Kidney (tissue), 14 donors: ENCODE results near the gene ANKRD13B. TPM values are rescaled to one million over a fixed set of nuclear protein-coding genes. Genes with fewer than 3 reads are reported as not detected.
"Not testable (repeated sequence)": the region's sequence is repeated elsewhere in the genome, so short reads cannot be mapped to it uniquely, and the experiment has no call there.

Experiments used
- DNase-seq, 5 donors: peaks; one replicate each; pipeline ENCODE4 v3.0.0-alpha.2; 2013 to 2020
- FAIRE-seq: peaks from 2 replicates; lab custom pipeline; 2012; peaks lifted over from hg19 to GRCh38; lab: Jason Lieb, UNC
- H3K27ac ChIP-seq, 2 donors: one replicate each; pipeline ENCODE4 v1.7.0; 2013; ENCODE audit warnings: low read depth in 2 of 2, low read length in 2 of 2, inconsistent platforms in 1 of 2
- H3K27me3 ChIP-seq: one replicate; pipeline ENCODE4 v1.7.1; 2013; ENCODE audit warnings: low read length, inconsistent platforms; ENCODE audit not compliant: control insufficient read depth, insufficient read depth
- H3K36me3 ChIP-seq, 3 donors: one replicate each; pipeline versions ENCODE4 v1.7.0 to v1.7.1; 2013; ENCODE audit warnings: low read length in 3 of 3, control low read depth in 1 of 3, inconsistent platforms in 1 of 3; ENCODE audit not compliant: insufficient read depth in 3 of 3, control insufficient read depth in 2 of 3
- H3K4me1 ChIP-seq, 3 donors: one replicate each; pipeline versions ENCODE4 v1.7.0 to v1.7.1; 2013; ENCODE audit warnings: low read length in 3 of 3, inconsistent platforms in 1 of 3, low read depth in 1 of 3; ENCODE audit not compliant: control insufficient read depth in 2 of 3, insufficient read depth in 2 of 3
- H3K4me3 ChIP-seq, 3 donors: one replicate each; pipeline versions ENCODE4 v1.7.0 to v1.8.1; 2013; ENCODE audit warnings: low read length in 3 of 3, control low read depth in 1 of 3, inconsistent platforms in 1 of 3
- H3K9ac ChIP-seq, 3 donors: one replicate each; pipeline versions ENCODE4 v1.7.0 to v1.7.1; 2013; ENCODE audit warnings: low read length in 3 of 3, control low read depth in 1 of 3, inconsistent platforms in 1 of 3
- H3K9me3 ChIP-seq, 3 donors: one replicate each; pipeline versions ENCODE4 v1.7.0 to v1.7.1; 2013; ENCODE audit warnings: low read length in 3 of 3, control low read depth in 1 of 3, inconsistent platforms in 1 of 3; ENCODE audit not compliant: control insufficient read depth in 2 of 3, insufficient read depth in 1 of 3
- intact Hi-C: fragments of 100-400 bp; cut with DNase I; formaldehyde crosslinking; loops from one replicate; pipeline ENCODE4 v1.11.1; 2022
- polyA plus RNA-seq: library from polyadenylated mRNA; stranded (reverse); fragments of 350-450 nt; fragmentation: Illumina TruSeq; extraction: RNeasy Lipid Tissue Mini Kit (QIAGEN cat#74804); gene quantifications from one replicate; pipeline ENCODE4 v1.2.3, GENCODE V29; 2014; ENCODE audit warnings: low read depth, low replicate concordance; ENCODE audit not compliant: insufficient read depth
- total RNA-seq: library from RNA; stranded (reverse); fragmentation: NEBNext Ultra II Directional; extraction: Animal tissue kit (Norgen Biotek cat#: 25700); gene quantifications from one replicate; pipeline ENCODE4 v1.2.1, GENCODE V29; 2021
- TF ChIP-seq, protein P1 (sequence below): IDR thresholded peaks from 3 replicates; pipeline ENCODE4 v1.5.1; 2012; ENCODE audit warnings: mild to moderate bottlenecking, moderate library complexity, borderline replicate concordance; ENCODE audit not compliant: insufficient read depth; ENCODE audit errors: extremely low read depth
- donor health status: control.
- donor health status: control.
- donor health status: control.
- donor health status: control.
- donor health status: control.
- donor health status: DM: yes; HTN: yes; CAD: no.
- donor health status: Normal renal cell carcinoma (clear cell type).

ANKRD13B gene
- total and polyA plus RNA-seq, 2 donors from 2014 or later, result 2.8 to 3.3 TPM

DNA sequence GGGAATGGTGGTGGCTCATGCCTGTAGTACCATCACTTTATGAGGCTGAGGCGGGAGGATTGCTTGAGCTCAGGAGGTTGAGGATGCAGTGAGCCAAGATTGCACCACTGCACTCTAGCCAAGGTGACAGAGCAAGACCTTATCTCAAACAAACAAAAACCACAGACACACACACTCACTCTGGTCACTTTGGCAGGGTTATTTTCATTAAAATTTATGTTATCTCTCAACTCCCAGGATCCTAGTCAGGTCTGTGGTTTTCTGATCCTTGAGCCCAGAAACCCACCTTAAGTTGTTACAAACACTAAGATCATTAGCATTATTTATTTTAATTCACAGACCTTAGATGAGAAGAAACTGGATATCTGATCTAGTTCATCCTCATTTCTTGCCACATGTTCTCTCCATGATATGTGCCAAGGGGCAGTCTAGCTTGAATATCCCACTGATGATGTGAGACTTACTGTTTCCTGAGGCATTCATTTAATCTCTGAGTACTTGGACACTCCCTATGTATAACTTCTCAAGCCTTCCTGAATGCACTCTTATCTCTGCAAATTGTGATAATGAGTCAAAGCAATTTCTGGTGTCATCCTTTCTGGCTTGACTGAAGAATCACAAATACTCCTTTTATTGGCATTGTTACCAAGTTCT, 35.7 kb upstream of the ANKRD13B start:
- TF ChIP-seq, protein P1, sequence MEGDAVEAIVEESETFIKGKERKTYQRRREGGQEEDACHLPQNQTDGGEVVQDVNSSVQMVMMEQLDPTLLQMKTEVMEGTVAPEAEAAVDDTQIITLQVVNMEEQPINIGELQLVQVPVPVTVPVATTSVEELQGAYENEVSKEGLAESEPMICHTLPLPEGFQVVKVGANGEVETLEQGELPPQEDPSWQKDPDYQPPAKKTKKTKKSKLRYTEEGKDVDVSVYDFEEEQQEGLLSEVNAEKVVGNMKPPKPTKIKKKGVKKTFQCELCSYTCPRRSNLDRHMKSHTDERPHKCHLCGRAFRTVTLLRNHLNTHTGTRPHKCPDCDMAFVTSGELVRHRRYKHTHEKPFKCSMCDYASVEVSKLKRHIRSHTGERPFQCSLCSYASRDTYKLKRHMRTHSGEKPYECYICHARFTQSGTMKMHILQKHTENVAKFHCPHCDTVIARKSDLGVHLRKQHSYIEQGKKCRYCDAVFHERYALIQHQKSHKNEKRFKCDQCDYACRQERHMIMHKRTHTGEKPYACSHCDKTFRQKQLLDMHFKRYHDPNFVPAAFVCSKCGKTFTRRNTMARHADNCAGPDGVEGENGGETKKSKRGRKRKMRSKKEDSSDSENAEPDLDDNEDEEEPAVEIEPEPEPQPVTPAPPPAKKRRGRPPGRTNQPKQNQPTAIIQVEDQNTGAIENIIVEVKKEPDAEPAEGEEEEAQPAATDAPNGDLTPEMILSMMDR, result no peak
- Histone ChIP-seq H3K4me1 (peaks cover 0 to 14% (median 11%) of the 10 kb centered on the region in 3 donors), H3K36me3 (peaks cover 0 to 5% (median 4%) of the 10 kb centered on the region in 3 donors), H3K9me3 (no peaks in the 10 kb centered on the region), H3K27ac (no peak overlapping the region), H3K27me3 (no peaks in the 10 kb centered on the region), H3K4me3 (no peak overlapping the region), H3K9ac (no peak overlapping the region)
- FAIRE-seq (no peak), DNase-seq (no peak)
- intact Hi-C loops, result no loop called here

DNA sequence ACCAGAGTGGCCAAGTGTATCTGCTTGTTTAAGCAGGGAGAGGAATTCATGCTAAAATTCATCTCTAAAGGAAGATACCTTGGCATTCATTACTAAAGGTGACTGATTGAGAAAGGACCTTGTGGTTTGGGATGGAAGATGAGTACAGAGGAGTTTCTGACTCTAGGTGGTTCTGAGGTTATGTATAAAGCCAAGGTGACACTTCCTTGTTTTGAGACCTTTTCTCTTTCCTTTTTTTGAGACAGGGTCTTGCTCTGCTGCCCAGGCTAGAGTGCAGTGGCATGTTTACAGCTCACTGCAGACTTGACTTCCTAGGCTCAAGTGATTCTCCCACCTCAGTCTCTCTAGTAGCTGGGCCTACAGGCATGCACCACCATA, 35.2 kb upstream of the ANKRD13B start:
- Histone ChIP-seq H3K27ac (no peak overlapping the region), H3K4me1 (peaks cover 0 to 15% (median 11%) of the 10 kb centered on the region in 3 donors), H3K9ac (no peak overlapping the region), H3K36me3 (peaks cover 0 to 5% (median 4%) of the 10 kb centered on the region in 3 donors), H3K27me3 (no peaks in the 10 kb centered on the region), H3K9me3 (no peaks in the 10 kb centered on the region), H3K4me3 (no peak overlapping the region)
- no peak for DNase-seq
- no peak for FAIRE-seq
- intact Hi-C loops, result no loop called here
- TF ChIP-seq, protein P1, result no peak

DNA sequence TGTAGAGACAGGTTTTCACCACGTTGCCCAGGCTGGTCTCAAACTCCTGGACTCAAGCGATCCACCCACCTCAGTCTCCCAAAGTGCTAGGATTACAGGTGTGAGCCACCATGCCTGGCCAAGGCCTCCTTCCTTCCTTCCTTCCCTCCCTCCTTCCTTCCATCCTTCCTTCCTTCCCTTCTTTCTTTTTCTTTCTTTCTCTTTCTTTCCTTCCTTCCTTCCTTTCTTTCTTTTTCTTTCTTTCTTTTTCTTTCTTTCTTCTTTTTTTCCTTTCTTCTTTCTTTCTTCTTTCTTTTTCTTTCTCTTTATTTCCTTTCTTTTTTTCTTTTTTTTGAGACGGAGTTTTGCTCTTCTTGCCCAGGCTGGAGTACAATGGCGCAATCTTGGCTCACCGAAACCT, 34.8 kb upstream of the ANKRD13B start:
- H3K9ac ChIP-seq, H3K4me3 ChIP-seq, intact Hi-C loops, H3K9me3 ChIP-seq, H3K27me3 ChIP-seq, DNase-seq, H3K27ac ChIP-seq, H3K36me3 ChIP-seq, FAIRE-seq: not testable (repeated sequence)
- peaks cover 0 to 15% (median 11%) of the 10 kb centered on the region in 3 donors for H3K4me1 ChIP-seq

DNA sequence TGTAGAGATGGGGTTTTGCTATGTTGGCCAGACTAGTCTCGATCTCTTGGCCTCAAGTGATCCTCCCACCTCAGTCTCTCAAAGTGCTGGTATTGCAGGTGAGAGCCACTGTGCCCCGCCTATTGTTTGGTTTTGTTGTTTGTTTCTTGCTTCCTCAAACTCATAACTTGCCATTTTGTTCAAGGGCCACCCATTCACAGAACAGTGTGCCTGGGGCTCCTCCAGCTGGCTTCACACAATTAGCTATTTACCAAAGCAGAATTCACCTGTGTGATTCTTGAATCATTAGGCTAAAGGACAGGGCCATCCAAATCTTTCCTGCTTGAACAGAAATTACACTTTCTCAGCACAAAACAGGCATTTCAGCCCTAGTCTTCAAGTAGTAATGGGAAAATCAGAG, 33.3 kb upstream of the ANKRD13B start:
- Histone ChIP-seq H3K4me3 (no peak overlapping the region), H3K27ac (no peak overlapping the region), H3K9ac (no peak overlapping the region), H3K36me3 (peaks cover 0 to 5% (median 4%) of the 10 kb centered on the region in 3 donors), H3K4me1 (peaks cover 0 to 19% (median 15%) of the 10 kb centered on the region in 3 donors), H3K9me3 (no peaks in the 10 kb centered on the region), H3K27me3 (no peaks in the 10 kb centered on the region)
- TF ChIP-seq, protein P1, result no peak
- intact Hi-C loops, result no loop called here
- DNase-seq (no peak), FAIRE-seq (no peak)
